NCI-H1694 treated with DMSO at 0.1 percent for 48 hours (cell line): ENCODE results near the gene RNF126.

Experiments used
- DNase-seq: peaks from one replicate; lab custom pipeline; 2025; lab: John Stamatoyannopoulos, UW

RNF126 gene

GRCh38 chr19:662207-662961 is 630 bp downstream of the RNF126 start:
- no peak for DNase-seq

GRCh38 chr19:661427-662196 is 1.4 kb downstream of the RNF126 start:
- DNase-seq = no peak

- no peak for DNase-seq
Observed at GRCh38 chr19:660793-661426, 2.1 kb downstream of the RNF126 start.

- DNase-seq = no peak
Observed at GRCh38 chr19:658916-659839, 3.8 kb downstream of the RNF126 start.

GRCh38 chr19:658059-658839 is 4.8 kb downstream of the RNF126 start:
- no peak for DNase-seq

GRCh38 chr19:657611-658010 is 5.4 kb downstream of the RNF126 start:
- DNase-seq = no peak

- no peak for DNase-seq
Observed at GRCh38 chr19:656751-657559, 6.1 kb downstream of the RNF126 start.

- no peak for DNase-seq
Observed at GRCh38 chr19:655691-656090, 7.3 kb downstream of the RNF126 start.

GRCh38 chr19:653425-653824 is 9.6 kb downstream of the RNF126 start:
- no peak for DNase-seq

- no peak for DNase-seq
Observed at GRCh38 chr19:652467-653389, 10.3 kb downstream of the RNF126 start.

GRCh38 chr19:651991-652390 is 11.0 kb downstream of the RNF126 start:
- DNase-seq = no peak

- DNase-seq = no peak
Observed at GRCh38 chr19:651114-651818, 11.7 kb downstream of the RNF126 start.

GRCh38 chr19:650121-650520 is 12.9 kb downstream of the RNF126 start:
- DNase-seq = no peak

- no peak for DNase-seq
Observed at GRCh38 chr19:648904-649801, 13.9 kb downstream of the RNF126 start.

GRCh38 chr19:648305-648704 is 14.7 kb downstream of the RNF126 start:
- DNase-seq = no peak

GRCh38 chr19:647566-648284 is 15.3 kb downstream of the RNF126 start:
- no peak for DNase-seq
